ENCODE data around the gene NCAPG2.

Gene NCAPG2

GRCh38 chr7:158658475-158658874 lies 46.1 kb downstream of the NCAPG2 start:
- TF ChIP-seq CTCF (conservative IDR thresholded peaks at IDR 0.05; ENCODE audit: low read length), result no peak
- H3K4me3 ChIP-seq (ENCODE audit: low read length), result no peak overlapping the region
- DNase-seq (ENCODE audit: low read depth), result no peak

GRCh38 chr7:158657189-158657746 lies 47.3 kb downstream of the NCAPG2 start:
- no peak for DNase-seq (ENCODE audit: low read depth)
- no peak for TF ChIP-seq CTCF (conservative IDR thresholded peaks at IDR 0.05; ENCODE audit: low read length)

GRCh38 chr7:158655931-158656441 lies 48.6 kb downstream of the NCAPG2 start:
- TF ChIP-seq CTCF (conservative IDR thresholded peaks at IDR 0.05; ENCODE audit: low read length), result no peak
- no peak for DNase-seq (ENCODE audit: low read depth)
- H3K4me3 ChIP-seq (ENCODE audit: low read length), result no peak overlapping the region

More at GRCh38 chr7:158657189-158657746, 47.3 kb downstream of the NCAPG2 start:
- no peak overlapping the region for H3K4me3 ChIP-seq (ENCODE audit: low read length)

- no peak for DNase-seq (ENCODE audit: low read depth)
- TF ChIP-seq CTCF (conservative IDR thresholded peaks at IDR 0.05; ENCODE audit: low read length), result no peak
- H3K4me3 ChIP-seq (ENCODE audit: low read length), result no peak overlapping the region
Observed at GRCh38 chr7:158655507-158655906, 49.1 kb downstream of the NCAPG2 start.

- H3K4me3 ChIP-seq (ENCODE audit: low read length), result no peak overlapping the region
- DNase-seq (ENCODE audit: low read depth), result peak; percentile 31
- TF ChIP-seq CTCF (conservative IDR thresholded peaks at IDR 0.05; ENCODE audit: low read length), result no peak
Observed at GRCh38 chr7:158651968-158652565, 52.5 kb downstream of the NCAPG2 start.

- peak; percentile 85 for DNase-seq (ENCODE audit: low read depth)
- H3K4me3 ChIP-seq (ENCODE audit: low read length), result no peak overlapping the region
- no peak for TF ChIP-seq CTCF (conservative IDR thresholded peaks at IDR 0.05; ENCODE audit: low read length)
Observed at GRCh38 chr7:158650821-158651225, 53.8 kb downstream of the NCAPG2 start.

GRCh38 chr7:158649279-158649678 lies 55.3 kb downstream of the NCAPG2 start:
- TF ChIP-seq CTCF (conservative IDR thresholded peaks at IDR 0.05; ENCODE audit: low read length), result no peak
- H3K4me3 ChIP-seq (ENCODE audit: low read length), result no peak overlapping the region
- peak; percentile 97 for DNase-seq (ENCODE audit: low read depth)
